HG02970 (cell line): Measurements from ENCODE around the gene RGR.

ENCODE experiments used
- ATAC-seq: cut with Tn5 transposase; IDR thresholded peaks from one replicate; pipeline ENCODE4 v1.9.1; 2021; ENCODE audit warnings: mild to moderate bottlenecking, moderate library complexity, moderate number of reproducible peaks; ENCODE audit not compliant: unreplicated experiment, low FRiP score

Gene RGR

DNA sequence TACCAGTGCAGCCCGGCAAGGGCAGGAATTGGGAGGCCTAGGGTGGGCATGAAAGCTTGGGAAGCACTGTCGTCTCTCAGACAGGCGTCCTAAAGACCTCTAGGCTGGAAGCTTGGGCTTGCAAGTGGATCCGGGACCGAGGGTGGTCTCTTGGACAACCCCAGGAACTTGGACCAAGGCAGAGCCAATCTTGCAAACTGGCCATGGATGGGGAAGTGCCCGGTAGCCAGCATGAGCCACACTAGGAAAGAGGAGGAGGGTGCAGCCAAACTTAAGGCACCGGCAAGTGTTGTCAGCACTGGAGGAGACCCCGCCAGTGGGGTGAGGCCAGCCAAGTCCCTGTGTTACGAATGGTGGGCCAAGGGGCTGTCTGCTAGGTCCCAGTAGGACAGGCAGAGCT lies 28.0 kb upstream of the RGR start:
- no peak for ATAC-seq

DNA sequence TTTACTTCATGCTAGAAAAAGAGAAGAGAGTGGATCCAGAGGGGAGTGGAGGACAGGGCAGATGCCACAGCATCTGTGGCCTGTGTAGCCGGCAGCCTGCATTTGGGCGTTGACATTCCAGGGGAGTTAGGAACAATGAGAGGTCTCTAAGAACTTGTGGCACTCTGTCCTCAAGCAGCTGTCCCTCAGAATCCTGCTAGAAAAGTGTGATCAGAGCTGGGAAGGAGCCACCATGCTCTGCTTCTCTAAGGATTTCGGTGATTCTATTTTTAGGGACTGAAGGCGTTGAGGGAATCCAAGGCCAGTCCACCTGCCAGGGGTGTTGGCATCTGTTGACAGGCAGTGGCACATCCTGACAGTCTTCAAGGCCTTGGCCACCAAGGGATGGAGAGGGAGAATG lies 27.1 kb upstream of the RGR start:
- ATAC-seq, result no peak

DNA sequence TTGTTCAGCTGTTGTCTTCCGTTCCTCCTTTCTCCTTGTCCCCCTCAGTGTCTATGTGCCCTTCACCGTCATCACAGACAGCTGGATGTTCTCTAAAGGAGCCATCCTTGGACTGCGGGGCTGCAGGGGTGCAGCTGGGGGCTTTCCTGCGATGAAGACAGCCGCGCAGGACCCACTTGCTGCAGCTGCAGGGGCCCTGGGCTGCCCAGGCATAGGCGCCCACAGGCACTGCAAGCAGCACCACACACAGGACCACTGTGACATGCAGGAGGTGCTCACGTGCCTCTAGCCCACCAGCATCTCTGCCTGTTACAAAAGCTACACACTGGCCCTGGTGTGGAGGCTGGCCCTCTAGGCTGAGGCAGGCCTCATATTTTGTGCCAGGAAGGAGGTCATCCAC lies 22.9 kb upstream of the RGR start:
- no peak for ATAC-seq

DNA sequence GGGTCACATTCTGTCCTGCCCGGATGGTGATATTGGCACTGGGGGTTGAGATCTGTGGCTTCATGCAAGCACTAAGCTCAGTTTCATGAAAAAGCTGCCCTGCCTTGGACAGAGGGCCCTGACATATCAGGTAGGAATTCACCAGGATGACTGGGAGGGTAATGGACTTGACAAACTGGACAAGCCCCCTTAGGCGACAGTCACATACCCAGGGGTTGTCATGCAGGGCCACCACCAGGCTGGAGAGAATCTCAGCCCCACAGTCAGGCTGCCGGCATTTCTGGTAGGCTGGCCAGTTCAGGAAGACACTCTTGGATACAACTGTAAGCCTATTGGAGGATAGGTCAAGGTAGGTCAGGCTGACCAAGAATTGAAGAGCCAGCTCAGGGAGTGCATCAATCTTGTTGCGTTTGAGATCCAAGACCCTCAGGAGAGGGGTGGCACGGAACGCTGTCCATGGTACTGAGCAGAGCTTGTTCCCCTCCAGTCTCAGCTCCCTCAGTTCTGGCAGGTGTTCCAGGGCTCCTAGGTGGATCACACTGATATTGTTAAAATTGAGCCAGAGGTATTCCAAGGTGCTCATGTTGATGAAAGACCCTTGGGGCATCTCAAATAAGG lies 20.3 kb upstream of the RGR start:
- ATAC-seq, result no peak

DNA sequence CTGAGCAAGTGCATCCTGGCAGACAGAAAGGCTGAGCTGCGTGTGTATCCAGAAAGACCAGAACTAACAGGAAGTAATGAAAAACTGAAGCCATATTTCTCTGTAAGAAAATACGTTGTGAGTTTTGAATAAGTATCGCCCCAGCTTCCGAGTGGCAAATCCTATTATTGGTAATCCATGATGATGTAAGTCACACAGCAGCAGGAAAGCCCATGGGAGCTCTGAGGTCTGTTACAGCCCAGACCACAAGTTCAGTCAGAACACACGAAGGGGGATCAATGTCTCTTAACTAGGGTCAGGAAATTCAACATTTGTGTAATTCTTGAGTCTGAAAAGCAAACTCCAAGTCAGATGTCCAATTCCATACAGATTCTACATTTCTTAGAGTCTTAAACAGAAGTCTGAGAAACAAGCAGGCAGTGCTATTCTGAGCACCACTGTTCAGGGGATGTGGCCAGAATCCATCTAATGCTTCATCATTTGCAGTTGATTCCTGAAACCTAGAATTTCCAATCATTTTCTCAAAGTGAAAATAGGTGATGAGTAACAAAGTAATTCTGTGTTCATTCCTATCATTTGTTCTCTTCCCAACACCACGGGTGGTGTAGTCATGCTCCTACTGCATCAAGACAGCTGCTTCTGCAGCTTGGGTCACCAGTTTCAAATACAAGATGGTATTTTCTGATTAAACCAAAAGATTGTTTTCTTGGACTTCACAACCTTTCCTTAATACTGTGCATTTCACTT lies 19.3 kb upstream of the RGR start, which contains the start of gene LRIT2:
TSS of gene LRIT2 (minus strand) at position 118 of the 747 bp plus-strand sequence. CDS start at position 94, 24 bp downstream.
- no peak for ATAC-seq

DNA sequence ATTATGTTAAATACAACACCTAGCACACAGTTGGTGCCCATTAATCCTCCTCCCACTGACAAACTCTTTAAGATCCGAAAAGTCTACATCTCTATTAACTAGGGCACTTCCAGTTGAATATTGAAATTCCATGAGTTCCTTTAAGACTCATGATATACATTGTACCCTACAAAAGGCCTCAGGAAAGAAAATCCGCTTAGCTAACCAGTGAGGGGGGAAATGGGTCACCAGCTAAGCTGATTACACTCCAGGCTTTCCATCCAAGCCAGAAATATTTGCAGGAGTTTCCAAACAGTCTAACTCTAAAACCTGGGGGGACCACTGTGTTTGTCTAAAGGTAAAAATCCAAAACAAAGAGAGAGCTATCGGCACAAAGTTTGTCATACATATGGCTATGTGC lies 18.2 kb upstream of the RGR start:
- no peak for ATAC-seq

DNA sequence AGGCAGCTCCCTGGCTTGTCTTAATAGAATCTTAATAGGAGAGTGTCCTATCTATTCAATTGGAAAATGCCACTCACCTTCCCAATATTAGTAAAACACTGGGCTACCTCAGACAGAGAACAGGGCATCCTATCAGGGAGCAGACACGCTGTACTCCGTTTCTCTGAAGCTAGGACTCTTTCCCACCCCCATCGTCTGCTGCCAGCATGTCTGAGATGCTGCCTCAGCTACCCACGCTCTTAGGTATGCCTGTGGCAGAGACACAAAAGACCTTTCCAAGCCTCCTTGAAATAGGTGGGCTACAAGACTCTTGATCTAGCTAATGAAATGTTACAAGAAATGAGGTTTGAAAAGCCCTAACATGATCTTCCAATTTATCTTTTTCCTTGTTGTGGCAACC lies 17.0 kb upstream of the RGR start:
- no peak for ATAC-seq

DNA sequence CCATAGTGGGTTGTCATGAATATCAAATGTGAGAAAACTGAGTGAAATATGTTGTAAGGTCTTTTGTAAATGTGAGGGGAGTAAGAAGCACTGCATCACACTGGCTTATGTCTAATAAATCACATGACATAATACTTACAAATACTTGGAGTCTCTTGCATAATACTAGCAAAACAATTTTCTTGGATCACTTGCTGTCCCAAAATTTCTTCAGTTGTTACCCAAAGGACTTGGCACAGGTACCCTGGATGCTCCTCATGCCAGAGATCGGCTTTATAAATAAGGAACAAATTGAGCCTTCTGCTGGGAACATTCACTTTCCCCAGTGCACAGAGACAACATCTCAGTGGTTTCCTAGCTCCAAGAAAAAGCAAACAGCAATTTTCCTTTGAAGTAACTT lies 14.5 kb upstream of the RGR start:
- no peak for ATAC-seq

DNA sequence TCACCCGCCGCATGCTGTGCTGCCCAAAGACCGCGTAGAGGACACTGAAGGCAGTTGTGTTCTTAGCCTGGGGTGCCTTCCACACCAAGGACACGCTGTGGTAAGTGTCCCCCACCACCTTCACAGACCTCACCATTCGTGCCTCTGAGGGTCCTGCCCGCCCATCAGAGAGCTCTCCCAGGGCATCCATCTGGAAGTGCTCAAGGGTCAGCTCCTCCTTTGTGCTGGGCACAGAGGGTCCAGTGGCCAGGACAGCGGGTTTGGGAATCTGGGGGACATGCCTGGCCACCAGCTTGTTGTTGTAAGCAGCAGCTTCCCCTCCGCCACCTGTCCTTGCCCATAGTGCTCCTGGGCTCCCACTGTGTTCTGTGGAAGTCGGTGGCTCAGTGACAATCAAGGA lies 12.5 kb upstream of the RGR start:
- ATAC-seq, result no peak

DNA sequence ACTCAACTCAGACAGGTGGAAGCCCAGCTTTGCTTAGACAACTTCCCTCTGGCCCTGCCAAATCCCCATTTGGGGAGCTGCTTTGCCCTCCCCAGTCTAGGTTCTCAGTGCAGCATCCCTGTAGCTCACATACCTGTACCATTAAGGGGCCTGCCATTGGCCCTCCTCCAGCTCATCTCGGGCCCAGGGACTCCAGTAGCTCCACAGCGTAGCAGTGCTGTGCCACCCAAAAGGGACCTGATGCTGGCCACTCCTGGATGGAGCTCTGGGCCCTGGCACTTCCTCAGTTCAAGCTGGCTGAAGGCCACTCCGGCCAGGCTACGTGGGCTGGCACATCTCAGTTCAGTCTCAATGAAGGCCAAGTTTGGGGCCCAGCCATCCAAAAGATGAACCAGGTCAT lies 10.9 kb upstream of the RGR start:
- ATAC-seq, result no peak

DNA sequence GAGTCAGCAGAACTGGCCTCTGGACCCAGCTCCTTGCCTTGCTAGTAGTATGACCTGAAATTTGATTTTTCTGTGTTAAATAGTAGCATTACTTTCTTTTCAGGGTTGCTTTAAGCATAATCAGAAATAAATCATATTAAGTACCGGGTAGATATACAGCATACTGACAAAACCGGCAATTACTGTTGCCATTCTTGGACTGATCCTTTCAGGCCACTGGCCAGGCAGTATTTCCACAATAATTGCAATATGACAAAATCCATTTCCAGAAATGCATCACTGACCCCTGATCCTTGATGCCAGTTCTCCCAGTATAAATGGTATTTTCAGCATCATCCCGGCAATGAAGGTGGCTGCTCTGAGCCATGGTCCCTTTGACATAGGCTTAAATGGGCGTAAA lies 10.4 kb upstream of the RGR start:
- no peak for ATAC-seq

DNA sequence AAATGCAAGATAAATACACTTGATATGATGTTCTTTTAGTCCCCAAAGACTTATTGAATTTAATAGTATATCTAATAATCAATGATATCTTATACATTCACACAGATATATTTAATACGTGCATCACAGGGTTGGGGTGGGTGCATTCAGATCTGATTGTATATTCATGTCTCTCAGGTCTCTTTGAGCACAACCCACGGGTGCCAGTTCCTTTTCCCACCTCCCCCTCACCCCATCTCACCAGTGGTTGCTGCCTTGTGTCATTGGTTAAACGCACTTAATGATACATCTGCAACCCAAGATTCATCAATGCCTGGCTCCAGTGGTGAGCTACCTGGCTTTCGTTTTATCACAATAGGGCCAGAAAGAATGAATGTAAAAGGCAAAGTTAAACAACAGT lies 9.8 kb upstream of the RGR start:
- no peak for ATAC-seq

DNA sequence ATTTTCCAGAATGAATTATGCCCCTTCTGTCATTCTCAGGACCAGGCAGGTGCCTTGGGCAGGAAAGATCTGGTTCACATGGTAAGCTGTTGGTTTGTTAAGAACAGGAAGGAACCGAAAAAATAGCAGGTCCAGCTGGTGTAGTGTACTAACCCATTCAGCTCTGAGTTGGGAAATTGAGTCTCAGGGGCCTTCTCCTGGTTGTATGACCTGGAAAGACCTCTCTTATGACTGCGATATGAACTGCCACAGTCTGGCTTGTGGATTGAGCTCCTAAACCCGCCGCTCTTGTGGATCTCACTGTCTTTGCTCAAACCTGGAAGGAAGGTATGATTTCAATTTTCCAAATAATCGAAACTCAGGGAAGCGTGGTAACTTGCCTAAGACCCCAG lies 8.1 kb upstream of the RGR start:
- no peak for ATAC-seq

DNA sequence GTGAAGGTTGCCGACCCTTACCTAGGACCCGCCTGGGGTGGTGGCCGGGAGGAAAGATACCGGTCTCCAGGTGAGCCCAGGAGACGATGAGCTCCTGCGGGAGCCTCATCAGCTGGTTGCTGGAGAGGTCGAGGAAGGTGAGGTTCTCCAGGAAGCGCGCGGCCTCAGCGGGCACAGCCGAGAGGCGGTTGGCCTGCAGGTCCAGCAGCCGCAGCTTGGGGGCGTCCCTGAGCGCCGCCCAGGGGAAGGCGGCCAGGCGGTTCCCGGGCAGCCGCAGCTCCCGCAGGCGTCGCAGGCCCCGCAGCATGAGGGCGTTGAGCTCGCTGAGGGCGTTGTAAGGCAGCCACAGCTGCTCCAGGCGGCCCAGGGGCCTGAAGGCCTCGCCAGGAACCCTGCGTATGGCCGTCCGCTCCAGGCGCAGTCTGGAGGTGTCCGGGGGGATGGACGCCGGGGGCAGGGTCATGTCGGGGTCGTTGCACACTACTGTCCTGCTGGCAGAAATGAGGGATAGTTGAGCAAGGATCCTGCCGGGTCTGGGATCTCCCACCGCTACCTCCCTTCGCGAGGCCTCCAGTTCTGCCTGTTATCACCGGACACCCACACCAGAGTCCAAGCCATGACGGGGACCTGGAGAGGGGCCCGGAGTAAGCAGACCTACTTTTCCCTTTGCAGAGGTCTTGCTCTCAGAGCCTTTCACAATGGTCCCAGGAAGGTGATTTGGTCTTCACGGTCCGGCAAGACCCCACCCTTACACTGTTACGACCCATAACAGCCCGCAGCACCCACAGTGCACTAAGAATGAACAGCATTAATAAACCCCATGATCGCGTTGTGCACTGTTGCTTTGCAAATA lies 7.4 kb upstream of the RGR start:
- no peak for ATAC-seq

DNA sequence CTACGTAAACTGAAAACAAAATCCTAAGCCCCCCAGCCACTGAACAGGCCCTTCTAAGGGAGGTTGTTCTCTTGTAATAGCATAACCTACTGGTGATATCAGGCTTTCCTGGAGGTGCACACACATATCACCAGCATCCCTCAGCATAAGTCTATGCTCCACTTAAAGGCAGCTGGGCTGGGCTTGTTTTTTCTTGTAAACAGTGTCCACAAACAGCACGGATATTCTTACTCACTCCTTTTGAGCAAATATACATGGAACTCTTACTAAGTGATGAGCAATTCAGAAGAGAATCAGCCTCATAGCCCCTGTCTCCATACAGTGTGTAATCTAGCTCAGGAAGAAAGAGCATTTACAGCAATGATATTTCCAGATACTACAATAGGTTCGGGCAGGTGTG lies 5.9 kb upstream of the RGR start:
- no peak for ATAC-seq

DNA sequence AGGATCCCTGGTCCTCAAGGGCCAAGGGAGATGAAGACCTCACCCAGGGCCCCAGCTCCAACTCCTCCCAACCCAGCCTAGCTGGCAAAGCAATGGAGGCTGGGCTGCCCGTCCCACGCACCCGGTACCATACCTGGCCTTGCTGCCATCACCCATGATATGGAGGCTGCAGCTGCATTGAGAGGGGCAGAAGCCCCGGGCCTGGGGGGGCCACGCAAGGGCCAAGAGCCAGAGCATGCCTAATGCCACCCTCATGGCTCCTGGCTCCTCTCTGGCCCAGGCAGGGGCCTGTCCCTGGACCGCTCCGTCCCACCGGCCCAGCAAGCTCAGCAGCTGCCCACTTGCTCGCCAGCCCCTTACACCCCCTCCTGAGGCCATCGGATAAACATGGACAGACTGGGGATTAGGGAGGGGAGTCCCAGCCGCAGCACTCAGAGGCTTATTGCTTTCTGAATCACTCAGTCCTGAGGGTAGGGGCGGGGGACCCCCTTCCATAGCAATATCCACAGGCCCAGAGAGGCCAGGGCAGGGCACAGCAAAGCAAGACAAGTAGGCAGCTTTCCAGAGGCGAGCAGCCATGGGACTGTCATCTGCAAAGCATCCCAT lies 3.6 kb upstream of the RGR start, which contains the start of gene LRIT1:
TSS of gene LRIT1 (minus strand) at position 362 of the 606 bp plus-strand sequence. CDS start at position 255, 107 bp downstream.
- ATAC-seq, result no peak

DNA sequence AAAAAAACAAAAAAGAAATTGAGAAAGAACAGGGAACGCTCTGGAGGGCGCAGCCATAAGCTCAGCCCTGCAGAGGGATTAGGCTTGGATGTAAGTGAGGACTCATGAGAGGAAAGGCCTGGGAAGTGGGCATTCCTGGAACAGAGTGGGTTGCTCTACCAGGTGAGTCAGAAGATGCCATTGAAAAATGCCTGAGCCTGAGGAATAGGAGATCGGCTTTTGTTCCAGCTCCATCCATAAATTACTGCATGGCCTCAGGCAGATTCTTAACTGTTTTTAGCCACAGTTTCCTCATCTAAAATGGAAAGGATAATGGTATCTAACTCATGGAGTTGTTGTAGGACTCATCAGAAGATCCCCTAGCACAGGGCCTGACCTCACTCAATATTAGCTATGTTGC lies 1.1 kb upstream of the RGR start:
- no peak for ATAC-seq

DNA sequence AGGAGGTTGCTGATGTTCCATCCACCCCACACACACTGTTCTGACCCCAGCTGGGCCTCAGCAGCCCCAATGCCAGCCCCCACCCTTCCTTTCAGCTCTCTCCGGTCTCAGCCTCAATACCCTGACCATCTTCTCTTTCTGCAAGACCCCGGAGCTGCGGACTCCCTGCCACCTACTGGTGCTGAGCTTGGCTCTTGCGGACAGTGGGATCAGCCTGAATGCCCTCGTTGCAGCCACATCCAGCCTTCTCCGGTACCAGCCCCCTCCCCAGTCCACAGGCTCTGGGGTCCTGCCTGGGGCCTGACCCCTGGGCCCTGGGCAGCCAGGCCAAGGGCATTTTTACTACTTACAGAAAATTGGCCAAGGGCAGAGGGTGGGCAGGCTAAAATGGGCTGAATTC lies 2.6 kb downstream of the RGR start:
- no peak for ATAC-seq

DNA sequence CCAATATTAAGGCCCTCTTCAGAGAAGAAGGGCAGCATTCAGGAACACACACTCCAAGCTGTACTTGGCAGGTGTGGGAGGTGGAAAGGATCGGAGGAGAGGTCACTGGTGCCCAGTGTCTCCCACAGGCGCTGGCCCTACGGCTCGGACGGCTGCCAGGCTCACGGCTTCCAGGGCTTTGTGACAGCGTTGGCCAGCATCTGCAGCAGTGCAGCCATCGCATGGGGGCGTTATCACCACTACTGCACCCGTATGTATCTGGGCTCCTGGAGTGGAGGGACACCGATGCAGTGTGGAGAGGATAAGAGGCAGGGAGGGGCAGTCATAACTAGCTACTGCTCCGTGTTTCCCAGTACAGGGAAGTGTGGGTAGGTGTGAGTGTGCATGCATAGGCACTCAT lies 3.9 kb downstream of the RGR start:
- no peak for ATAC-seq

DNA sequence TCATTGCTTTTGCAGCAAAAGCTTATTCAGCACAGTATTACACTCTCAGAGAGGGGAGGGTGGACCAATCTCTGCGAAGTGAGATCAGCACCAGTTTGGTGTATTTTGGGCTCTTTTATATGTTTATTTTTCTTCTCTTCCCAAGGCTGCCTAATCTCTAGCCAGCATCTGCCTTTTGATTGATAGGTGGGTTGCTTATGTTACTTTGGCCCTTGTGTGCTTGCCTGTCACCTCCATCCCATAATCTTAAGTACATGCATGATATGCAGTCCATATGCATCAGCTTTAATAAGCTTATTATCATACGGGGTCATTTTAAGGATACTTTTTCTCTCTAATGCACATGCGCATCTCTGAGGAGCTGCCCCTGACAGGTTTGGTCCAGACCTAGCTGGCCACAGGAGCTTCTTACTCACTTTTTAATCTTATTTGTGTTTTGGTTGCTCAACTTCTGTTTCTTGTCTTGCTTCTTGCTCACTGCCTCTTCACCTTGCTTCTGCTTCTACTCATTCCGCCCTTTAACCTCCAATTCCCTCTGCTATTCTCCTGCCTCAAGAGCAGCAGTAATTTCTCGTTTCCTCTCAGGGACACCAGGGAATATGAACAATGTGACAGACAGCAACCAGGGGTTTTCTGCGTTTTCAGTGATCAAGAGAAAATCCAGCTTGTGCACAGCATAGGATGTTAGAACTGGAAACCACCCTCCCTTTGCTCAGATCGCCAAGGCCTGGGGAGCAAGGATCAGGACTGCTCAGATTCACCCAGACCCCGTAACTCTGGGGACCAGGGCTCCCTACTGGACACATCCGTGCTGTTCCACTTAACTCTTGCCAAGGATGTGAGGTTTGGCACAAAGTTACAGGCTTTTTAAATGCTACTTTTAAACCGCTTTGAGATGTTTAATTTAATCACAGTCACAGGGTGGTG lies 10.0 kb downstream of the RGR start:
- ATAC-seq, result no peak
